ENCODE data around the gene CREB3L2. TPM values are rescaled to one million over a fixed set of nuclear protein-coding genes. Genes with fewer than 3 reads are reported as not detected.
"Not testable (repeated sequence)": the region's sequence is repeated elsewhere in the genome, so short reads cannot be mapped to it uniquely, and the experiment has no call there.

Gene CREB3L2
- polyA plus RNA-seq, 1 of the 3 experiments (the other 2 are of a cell fraction) = 22.9 TPM

DNA sequence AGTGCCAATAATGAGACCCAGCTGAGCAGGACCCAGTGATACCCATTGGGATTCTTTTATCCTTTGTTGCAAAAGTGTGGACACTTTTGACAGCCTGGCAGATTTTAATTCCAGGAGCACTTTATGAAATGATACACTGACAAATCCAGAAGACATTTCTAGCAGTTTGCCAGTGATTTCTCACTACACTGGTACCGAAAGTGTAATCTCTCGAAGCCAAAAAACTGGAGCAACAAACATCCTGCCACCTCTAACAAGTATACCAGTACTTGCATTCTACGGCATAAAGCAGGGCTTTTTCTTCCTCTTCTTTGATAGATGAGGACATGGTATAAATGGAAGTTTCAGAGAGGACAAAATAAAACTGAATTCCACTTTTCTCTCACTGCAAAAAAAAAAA lies 46.0 kb upstream of the CREB3L2 start:
- WGBS (ENCODE audit: low lambda C conversion rate) = 48% methylated on average over 3 of the region's 3 CpGs
- Histone ChIP-seq H3K9me3 (no peaks in the 10 kb centered on the region; the same call in 1 of the 2 replicates), H3F3A (replicated peaks; ENCODE audit: insufficient read depth) (no peaks in the 10 kb centered on the region), H3K9me2 (no peaks in the 10 kb centered on the region), H3K4me3 (ENCODE audit: low read depth in 2 of 2, low read length in 1 of 2) (no peak overlapping the region), H3K79me2 (ENCODE audit: insufficient read depth) (no peaks in the 10 kb centered on the region), H3K27ac (ENCODE audit: low read depth in 2 of 2, low read length in 1 of 2) (no peak overlapping the region), H3K4me1 (ENCODE audit: control insufficient read depth in 1 of 2, insufficient read depth in 2 of 2, low read depth in 1 of 2, low read length in 1 of 2) (no peaks in the 10 kb centered on the region), H3K9ac (no peak overlapping the region), H2AFZ (ENCODE audit: low read depth) (no peak overlapping the region), H3K27me3 (ENCODE audit: insufficient read depth) (no peaks in the 10 kb centered on the region; the same call in 1 of the 2 replicates), H3K36me3 (replicated peaks in 1 of 2; ENCODE audit: control insufficient read depth in 1 of 2, insufficient read depth in 2 of 2, low read length in 1 of 2) (no peaks in the 10 kb centered on the region), H3K4me2 (no peak overlapping the region), H4K20me1 (ENCODE audit: insufficient read depth) (no peaks in the 10 kb centered on the region)
- ChIA-PET CTCF (no interaction called here), POLR2A (no interaction called here)
- DNase-seq = no peak
- TF ChIP-seq, protein P1, sequence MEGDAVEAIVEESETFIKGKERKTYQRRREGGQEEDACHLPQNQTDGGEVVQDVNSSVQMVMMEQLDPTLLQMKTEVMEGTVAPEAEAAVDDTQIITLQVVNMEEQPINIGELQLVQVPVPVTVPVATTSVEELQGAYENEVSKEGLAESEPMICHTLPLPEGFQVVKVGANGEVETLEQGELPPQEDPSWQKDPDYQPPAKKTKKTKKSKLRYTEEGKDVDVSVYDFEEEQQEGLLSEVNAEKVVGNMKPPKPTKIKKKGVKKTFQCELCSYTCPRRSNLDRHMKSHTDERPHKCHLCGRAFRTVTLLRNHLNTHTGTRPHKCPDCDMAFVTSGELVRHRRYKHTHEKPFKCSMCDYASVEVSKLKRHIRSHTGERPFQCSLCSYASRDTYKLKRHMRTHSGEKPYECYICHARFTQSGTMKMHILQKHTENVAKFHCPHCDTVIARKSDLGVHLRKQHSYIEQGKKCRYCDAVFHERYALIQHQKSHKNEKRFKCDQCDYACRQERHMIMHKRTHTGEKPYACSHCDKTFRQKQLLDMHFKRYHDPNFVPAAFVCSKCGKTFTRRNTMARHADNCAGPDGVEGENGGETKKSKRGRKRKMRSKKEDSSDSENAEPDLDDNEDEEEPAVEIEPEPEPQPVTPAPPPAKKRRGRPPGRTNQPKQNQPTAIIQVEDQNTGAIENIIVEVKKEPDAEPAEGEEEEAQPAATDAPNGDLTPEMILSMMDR (IDR thresholded peaks at IDR 0.05) = no peak
- no peak for TF ChIP-seq NFIC (IDR thresholded peaks at IDR 0.05; ENCODE audit: borderline replicate concordance)
- TF ChIP-seq NRF1 (IDR thresholded peaks at IDR 0.05; ENCODE audit: low read depth, low read length) = no peak
- TF ChIP-seq PBX3 (IDR thresholded peaks at IDR 0.05) = no peak
- TF ChIP-seq MAX (IDR thresholded peaks at IDR 0.05; ENCODE audit: low read depth) = no peak
- no peak for TF ChIP-seq EP300 (IDR thresholded peaks at IDR 0.05; ENCODE audit: borderline replicate concordance in 1 of 2, low read depth in 1 of 2, low read length in 1 of 2)

- WGBS (ENCODE audit: low lambda C conversion rate) = 34% methylated on average over 2 of the region's 2 CpGs
- POLR2A ChIA-PET = no interaction called here
- Histone ChIP-seq H3K79me2 (ENCODE audit: insufficient read depth) (no peaks in the 10 kb centered on the region), H3K4me3 (ENCODE audit: low read depth in 2 of 2, low read length in 1 of 2) (no peak overlapping the region), H3K27me3 (ENCODE audit: insufficient read depth) (no peaks in the 10 kb centered on the region; the same call in 1 of the 2 replicates), H4K20me1 (ENCODE audit: insufficient read depth) (no peaks in the 10 kb centered on the region), H3K9me3 (no peaks in the 10 kb centered on the region), H2AFZ (ENCODE audit: low read depth) (no peak overlapping the region), H3K36me3 (replicated peaks in 1 of 2; ENCODE audit: control insufficient read depth in 1 of 2, insufficient read depth in 2 of 2, low read length in 1 of 2) (no peaks in the 10 kb centered on the region), H3K4me2 (no peak overlapping the region), H3K9me2 (no peaks in the 10 kb centered on the region), H3K4me1 (ENCODE audit: control insufficient read depth in 1 of 2, insufficient read depth in 2 of 2, low read depth in 1 of 2, low read length in 1 of 2) (no peaks in the 10 kb centered on the region), H3F3A (replicated peaks; ENCODE audit: insufficient read depth) (no peaks in the 10 kb centered on the region), H3K9ac (no peak overlapping the region), H3K27ac (ENCODE audit: low read depth in 2 of 2, low read length in 1 of 2) (no peak overlapping the region)
- TF ChIP-seq POLR2AphosphoS5 (IDR thresholded peaks at IDR 0.05; ENCODE audit: low read depth, low read length) (no peak), SIN3A (IDR thresholded peaks at IDR 0.05; ENCODE audit: borderline replicate concordance, low read depth, low read length) (no peak), FOXJ3 (CRISPR knock-in tag; IDR thresholded peaks at IDR 0.05) (no peak), TEAD4 (IDR thresholded peaks at IDR 0.05; ENCODE audit: borderline replicate concordance, insufficient read depth) (no peak), CHD2 (IDR thresholded peaks at IDR 0.05; ENCODE audit: low read length, partially characterized antibody) (no peak), NFIC (IDR thresholded peaks at IDR 0.05; ENCODE audit: borderline replicate concordance) (no peak), RCOR1 (IDR thresholded peaks at IDR 0.05; ENCODE audit: low read length) (no peak)
- TF ChIP-seq, protein P2, sequence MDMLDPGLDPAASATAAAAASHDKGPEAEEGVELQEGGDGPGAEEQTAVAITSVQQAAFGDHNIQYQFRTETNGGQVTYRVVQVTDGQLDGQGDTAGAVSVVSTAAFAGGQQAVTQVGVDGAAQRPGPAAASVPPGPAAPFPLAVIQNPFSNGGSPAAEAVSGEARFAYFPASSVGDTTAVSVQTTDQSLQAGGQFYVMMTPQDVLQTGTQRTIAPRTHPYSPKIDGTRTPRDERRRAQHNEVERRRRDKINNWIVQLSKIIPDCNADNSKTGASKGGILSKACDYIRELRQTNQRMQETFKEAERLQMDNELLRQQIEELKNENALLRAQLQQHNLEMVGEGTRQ (IDR thresholded peaks at IDR 0.05; ENCODE audit: borderline replicate concordance, low read depth, low read length) = no peak
- CTCF ChIA-PET = interaction anchor here (0.9 to 1.2 kb wide), 2 partner anchors 11 to 36 kb away, joined by 3 to 5 read pairs; no protein-coding TSS in a partner anchor
- DNase-seq = no peak
These were observed 43.0 kb upstream of the CREB3L2 start for GRCh38 chr7:138044897-138045296.

DNA sequence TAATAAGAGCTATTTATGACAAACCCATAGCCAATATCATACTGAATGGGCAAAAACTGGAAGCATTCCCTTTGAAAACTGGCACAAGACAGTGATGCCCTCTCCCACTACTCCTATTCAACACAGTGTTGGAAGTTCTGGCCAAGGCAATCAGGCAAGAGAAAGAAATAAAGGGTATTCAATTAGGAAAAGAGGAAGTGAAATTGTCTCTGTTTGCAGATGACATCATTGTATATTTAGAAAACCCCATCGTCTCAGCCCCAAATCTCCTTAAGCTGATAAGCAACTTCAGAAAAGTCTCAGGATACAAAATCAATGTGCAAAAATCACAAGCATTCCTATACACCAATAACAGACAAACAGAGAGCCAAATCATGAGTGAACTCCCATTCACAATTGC lies 38.2 kb upstream of the CREB3L2 start:
- H3F3A ChIP-seq (replicated peaks; ENCODE audit: insufficient read depth); H3K9me3 ChIP-seq; H3K27me3 ChIP-seq (ENCODE audit: insufficient read depth); CTCF ChIA-PET; H3K36me3 ChIP-seq (replicated peaks in 1 of 2; ENCODE audit: control insufficient read depth in 1 of 2, insufficient read depth in 2 of 2, low read length in 1 of 2); H3K79me2 ChIP-seq (ENCODE audit: insufficient read depth); H3K4me3 ChIP-seq (ENCODE audit: low read depth in 2 of 2, low read length in 1 of 2); POLR2A ChIA-PET; H2AFZ ChIP-seq (ENCODE audit: low read depth); H3K9ac ChIP-seq; H3K4me1 ChIP-seq (ENCODE audit: control insufficient read depth in 1 of 2, insufficient read depth in 2 of 2, low read depth in 1 of 2, low read length in 1 of 2); H3K4me2 ChIP-seq; H3K27ac ChIP-seq (ENCODE audit: low read depth in 2 of 2, low read length in 1 of 2); H4K20me1 ChIP-seq (ENCODE audit: insufficient read depth); DNase-seq; H3K9me2 ChIP-seq: not testable (repeated sequence)
- WGBS (ENCODE audit: low lambda C conversion rate) = 37% methylated on average over 1 of the region's 1 CpG

All from SK-N-SH (cell line).